NCI-H526 treated with DMSO at 0.1 percent for 48 hours (cell line): ENCODE data around the gene CEP85.

Source experiments
- DNase-seq: peaks from one replicate; lab custom pipeline; 2025; lab: John Stamatoyannopoulos, UW

CEP85 gene

DNA sequence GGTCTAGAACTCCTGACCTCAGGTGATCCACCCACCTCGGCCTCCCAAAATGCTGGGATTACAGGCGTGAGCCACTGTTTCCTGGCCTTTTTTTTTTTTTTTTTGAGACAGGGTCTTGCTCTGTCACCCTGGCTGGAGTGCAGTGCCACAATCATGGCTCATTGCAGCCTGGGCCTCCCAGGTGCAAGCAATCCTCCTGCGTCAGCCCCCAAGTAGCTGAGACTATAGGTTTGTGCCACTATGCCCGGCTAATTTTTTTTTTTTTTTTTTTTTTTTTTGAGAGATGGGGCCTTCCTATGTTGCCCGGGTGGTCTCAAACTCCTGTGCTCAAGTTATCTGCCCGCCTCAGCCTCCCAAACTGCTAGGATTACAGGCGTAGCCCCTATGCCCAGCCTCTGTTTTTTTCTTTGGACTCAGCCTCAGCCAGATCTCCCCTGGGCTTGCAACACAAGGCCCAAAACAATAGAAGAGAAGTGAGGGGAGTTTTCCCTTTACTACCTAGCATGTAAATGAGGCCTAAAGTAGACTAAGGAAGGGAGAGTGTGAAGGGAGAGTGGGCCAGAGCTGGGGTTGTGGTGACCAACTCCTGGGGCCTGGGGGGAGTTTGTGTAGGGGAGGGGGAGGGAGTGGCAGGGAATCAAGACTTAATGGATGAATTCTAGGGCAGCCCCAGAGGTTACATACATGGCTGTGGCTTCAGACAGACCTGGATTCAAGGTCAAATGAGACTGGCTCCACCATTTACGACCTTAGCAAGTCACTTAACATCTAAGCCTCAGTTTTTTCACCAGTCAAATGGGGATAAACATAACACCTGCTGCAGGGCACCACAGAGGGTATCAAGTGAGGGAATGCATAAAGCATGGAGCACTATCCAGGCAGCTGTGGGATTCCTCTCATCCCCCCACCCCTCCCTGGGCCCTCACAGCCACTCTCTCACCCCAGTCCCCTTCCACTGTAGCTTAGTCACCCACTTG is 82.2 kb downstream of the CEP85 start:
- no peak for DNase-seq

DNA sequence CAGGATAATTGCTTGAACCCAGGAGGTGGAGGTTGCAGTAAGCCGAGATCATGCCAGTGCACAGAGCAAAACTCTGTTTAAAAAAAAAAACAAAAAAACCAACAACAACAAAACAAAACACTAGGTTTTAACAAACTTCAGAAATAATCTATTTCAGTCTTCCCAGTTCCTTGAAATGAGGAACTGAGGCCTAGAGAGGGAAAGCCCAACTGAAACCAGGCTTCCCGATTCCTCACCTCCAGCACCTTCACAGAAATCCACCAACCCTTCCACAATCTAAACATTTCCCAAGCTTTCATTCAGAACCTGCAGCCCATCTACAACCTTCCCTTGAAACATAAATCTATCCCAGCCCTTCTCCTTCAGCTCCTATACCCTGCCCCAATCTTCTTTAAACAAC is 83.1 kb downstream of the CEP85 start:
- no peak for DNase-seq

DNA sequence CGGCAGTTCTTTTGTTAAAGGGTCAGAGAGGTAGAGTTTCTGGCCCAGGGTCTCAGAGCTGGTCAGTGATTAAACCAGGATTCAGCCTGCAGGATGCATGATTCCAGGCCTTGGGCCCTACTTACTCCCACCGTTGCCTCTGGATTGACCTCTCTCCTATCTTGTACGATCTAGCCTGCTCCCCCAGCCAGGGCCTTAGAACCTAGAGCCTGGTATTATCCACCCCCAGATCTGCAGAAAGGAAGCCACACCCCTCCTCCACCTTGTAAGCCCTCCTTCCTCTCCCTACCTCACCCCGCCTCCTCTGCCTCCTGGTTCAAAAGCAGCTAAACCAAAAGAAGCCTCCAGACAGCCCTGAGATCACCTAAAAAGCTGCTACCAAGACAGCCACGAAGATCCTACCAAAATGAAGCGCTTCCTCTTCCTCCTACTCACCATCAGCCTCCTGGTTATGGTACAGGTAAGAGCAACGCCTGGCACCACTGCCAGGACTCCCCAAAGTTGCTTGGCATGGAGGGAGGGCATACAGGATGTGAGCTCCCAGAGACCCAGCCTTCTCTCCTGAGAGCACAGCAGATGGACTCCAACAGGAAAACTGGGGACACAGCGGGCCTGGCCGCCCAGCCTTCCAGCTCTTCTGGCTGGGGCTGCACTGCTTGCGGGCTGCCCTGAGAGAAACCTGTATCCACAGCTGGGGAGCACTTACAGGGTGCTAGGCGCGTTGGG is 83.8 kb downstream of the CEP85 start, which contains the start of gene CD52:
TSS of gene CD52 (plus strand) at position 347 of the 726 bp plus-strand sequence. CDS start at position 407, 60 bp downstream.
- DNase-seq: no peak

DNA sequence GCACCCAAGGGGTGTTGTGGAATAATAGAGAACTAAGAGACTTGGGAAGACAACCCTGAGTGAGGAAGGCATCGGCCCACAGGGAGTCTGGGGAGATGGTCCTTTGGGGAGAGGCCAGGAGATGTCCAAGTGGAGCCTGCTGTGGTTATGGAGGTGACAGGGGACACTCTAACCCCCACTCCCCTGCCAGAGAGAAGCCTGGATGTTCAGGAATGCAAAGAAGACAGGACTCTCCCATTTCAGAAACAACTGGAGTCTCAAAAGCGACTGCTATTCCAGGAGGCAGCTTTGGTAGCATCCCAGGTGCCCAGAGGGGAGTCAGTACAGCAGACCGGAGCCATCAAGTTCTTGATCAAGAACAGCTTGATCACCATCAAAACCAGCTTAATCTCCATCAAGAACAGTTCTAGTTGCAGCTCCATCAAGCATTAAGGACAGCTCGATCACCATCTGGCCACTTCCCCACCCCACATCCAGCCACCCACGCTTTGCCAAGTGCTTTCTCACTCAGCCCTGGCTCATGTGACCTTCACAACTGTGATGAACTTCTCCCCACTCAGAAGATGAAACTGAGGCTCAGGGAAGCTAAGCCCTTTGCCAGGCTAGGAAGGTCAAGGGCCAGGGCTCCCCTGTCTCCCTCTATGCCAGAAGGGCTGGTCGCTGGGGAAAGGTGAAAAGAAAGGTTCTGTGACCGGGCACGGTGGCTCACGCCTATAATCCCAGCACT is 84.5 kb downstream of the CEP85 start:
- DNase-seq: no peak

GRCh38 chr1:26320896-26321295 is 86.9 kb downstream of the CEP85 start:
- no peak for DNase-seq

DNA sequence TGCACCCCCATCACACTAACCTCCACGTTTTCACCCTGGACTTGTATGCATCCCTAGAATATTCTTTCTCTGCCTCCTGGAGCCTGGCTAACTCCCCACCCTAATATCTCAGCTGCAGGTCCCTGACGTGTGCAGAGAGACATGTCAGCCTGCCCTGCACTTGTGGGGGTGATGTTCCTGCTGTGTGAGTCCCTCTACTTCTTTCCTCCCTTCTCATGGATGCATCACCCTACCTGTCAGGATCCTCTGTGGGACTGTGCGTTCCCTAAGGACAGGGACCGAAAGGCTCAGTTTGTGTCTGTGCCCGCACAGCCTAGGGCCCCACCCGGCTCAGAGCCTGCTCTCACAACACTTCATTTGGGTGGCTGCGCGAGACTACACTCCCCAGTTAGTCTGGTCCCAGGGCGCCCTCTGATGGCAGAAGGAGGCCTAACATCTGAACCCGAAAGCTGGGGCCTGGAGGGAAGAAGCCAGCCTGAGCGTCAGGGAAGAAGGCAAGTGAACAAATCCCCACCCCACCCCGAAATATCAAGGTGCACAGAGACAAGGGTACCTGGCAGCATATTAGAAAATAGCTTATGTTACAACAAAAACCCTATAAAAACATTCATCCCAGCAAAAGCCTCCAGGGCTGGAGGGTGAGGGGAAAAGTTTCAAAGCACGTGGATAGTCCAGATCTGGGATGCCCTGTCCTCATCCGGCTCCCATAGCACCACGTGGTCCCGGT is 87.5 kb downstream of the CEP85 start:
- peak; percentile 36 for DNase-seq

DNA sequence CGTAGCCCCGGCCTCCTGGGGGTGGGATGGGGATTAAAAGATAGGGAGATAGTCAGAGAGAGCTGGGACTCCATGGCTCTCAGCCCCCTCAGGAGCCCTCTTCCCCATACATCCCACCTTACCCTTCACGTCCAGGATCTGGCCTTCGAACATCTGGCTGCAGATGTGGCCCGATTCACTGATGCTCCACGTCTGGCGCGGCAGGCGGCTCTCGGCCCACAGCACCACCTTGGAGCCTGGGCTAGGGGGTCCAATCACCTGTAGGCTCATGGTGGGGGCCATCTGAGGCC is 88.0 kb downstream of the CEP85 start:
- DNase-seq: no peak

DNA sequence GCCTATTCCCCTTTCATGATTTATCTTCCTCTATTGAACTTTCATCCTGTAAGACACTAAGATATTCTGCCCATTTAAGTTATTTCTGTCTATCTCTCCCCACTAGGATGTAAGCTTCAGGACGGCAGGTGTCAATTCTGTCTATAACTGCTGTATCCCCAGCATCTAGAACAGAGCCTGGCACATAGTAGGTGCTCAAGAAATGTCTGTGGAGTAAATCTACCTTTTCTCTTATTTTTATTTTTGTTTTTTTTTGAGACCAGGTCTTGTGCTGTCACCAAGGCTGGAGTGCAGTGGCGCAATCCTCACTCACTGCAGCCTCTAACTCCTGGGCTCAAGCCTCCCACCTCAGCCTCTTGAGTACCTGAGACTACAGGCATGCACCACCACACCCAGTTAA is 89.4 kb downstream of the CEP85 start:
- DNase-seq: no peak

GRCh38 chr1:26324550-26324949 is 90.5 kb downstream of the CEP85 start:
- DNase-seq: no peak

DNA sequence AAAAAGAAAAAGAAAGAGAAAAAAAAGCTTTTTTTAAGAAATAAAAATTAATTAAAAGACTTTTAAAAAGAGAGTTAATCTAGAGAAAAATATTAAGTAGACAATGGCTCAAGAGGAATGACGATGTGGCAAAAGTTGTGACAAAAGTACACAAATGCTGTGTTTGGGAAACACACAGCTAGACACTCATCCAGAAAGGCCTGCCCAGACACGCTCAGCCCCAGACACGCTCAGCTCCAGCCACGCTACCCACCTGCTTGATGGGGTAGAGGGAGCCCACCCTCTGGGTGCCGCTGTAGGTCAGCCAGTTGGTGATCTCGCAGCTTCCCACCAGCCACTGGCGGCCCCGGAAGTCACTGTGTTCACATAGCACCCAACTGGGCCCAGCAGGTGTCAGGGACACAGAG is 94.0 kb downstream of the CEP85 start:
- DNase-seq: no peak
